Heart left ventricle (tissue), 13 donors: ENCODE results near the gene KRT76.

Experiments used
- POLR2A ChIP-seq, 2 donors: fragments of 450-650 bp; IDR thresholded peaks; one replicate each; pipeline ENCODE4 v1.6.1; 2017; ENCODE audit warnings: antibody characterized with exemption in 2 of 2, mild to moderate bottlenecking in 2 of 2, moderate library complexity in 2 of 2
- TF ChIP-seq, protein P1 (sequence below), 12 donors: fragments of 200-600 bp; sonication (generic) in 4 of 12; IDR thresholded peaks; one replicate each; pipeline versions ENCODE4 v1.5.0 to v1.8.0; 2018 to 2022; ENCODE audit warnings: antibody characterized with exemption in 12 of 12, mild to moderate bottlenecking in 5 of 12
- donor health status: ischemic (EF 13 %, LVEDD 7.1; RV severe dilation, severe dysfunction).
- donor health status: DM: no; HTN: yes; CAD: no.
- donor health status: DM: no; HTN: no; CAD: no.
- donor health status: ischemic (EF 25% LVEDD 6.9; RV normal size, moderate dysfunction).
- donor health status: ischemic (EF 25% LVEDD 5.7; RV mildly dilated, moderate dysfunction).
- donor health status: ischemic (EF 35%, LVEDD 5.7; RV mildly dilated, moderate dysfunction).
- donor health status: nonischemic (EF 11% LVEDD 7.7; RV severe dilation, severe dysfunction).
- donor health status: DM: yes; HTN: yes; CAD: no.
- donor health status: PGD.
- donor health status: ischemic (EF 29% LVEDD 5.4; RV normal size, mild dysfunction).
- donor health status: nonischemic (EF 23%, LVEDD 6.1; RV moderate dilation, normal function).

GRCh38 chr12:52759695-52760094, 17.4 kb downstream of the KRT76 start:
- TF ChIP-seq, protein P1, sequence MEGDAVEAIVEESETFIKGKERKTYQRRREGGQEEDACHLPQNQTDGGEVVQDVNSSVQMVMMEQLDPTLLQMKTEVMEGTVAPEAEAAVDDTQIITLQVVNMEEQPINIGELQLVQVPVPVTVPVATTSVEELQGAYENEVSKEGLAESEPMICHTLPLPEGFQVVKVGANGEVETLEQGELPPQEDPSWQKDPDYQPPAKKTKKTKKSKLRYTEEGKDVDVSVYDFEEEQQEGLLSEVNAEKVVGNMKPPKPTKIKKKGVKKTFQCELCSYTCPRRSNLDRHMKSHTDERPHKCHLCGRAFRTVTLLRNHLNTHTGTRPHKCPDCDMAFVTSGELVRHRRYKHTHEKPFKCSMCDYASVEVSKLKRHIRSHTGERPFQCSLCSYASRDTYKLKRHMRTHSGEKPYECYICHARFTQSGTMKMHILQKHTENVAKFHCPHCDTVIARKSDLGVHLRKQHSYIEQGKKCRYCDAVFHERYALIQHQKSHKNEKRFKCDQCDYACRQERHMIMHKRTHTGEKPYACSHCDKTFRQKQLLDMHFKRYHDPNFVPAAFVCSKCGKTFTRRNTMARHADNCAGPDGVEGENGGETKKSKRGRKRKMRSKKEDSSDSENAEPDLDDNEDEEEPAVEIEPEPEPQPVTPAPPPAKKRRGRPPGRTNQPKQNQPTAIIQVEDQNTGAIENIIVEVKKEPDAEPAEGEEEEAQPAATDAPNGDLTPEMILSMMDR (IDR thresholded peaks at IDR 0.05), result no peak
- TF ChIP-seq POLR2A (IDR thresholded peaks at IDR 0.05), result no peak
